Measurements from ENCODE around the gene TPSAB1. TPM values are rescaled to one million over a fixed set of nuclear protein-coding genes. Genes with fewer than 3 reads are reported as not detected.
"Not testable (repeated sequence)": the region's sequence is repeated elsewhere in the genome, so short reads cannot be mapped to it uniquely, and the experiment has no call there.

Gene TPSAB1
- total RNA-seq, 1 donor from 2014 or later = 11.6 TPM

DNA sequence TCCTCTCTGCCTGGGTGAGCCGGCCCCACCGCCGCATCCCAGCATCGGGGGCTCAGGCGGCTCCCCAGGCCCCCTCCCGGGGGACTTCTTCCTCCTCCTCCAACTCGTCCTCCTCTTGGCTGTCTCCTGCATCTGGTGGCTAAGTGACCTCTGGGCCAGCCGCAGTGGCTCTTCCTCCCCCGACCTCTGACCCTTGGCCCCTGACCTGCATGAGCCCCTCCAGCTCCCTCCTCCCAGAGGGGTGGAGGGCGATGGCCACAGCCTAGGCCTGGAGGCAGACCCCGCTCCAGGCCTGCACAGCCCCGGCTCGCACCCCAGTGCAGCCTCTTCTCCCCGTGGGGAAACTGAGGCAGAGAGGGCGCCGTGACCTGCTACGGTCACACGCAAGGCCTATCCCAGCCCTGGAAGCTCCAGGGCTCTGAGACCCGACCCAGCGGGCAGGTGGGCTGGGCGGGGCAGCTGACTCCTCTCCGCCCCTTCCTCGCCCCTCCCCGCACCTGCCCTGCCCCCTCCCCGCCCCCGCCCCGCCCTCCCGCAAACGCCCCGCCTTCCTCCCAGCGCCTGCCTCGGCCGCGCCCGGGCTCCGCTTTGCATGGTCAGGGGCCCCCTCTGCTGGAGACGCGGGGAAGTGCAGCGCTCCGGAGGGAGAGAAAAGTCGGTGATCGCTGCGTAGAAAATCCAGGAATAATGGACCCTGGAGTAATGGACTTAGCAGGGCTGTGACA, 8.7 kb downstream of the TPSAB1 start:
- not testable (repeated sequence) for DNase-seq

DNA sequence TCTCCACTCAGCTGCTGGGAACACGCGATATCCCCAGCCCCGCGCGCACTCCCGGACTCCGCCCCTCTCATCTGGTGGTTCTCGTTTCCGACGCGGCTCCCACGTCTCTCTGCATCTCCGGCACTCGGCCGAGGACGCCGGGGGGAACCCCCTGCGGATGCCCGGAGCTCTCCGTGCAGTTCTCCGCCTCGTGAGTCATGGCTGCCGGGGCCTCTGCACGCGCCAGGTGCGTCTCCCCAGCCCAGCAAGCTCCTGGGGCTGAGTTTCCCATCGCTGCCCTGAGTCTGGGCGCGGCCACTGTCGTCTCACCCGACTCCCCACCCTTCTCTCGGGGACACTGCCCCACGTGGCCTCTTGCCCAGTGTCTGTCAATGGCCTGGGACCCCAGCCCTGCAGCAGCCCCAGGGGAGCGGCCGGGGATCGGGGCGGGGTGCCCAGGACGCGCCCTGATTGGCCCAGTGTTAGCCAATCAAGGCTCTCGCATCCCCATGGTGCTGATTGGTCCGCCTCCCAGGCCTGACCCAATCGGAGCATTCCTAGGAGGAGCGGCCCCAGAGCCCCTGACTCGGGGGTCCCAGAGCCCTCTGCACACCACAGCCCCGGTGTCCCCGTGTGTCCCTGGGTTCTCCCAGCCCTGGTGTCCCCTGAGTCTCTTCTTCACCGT, 13.3 kb downstream of the TPSAB1 start:
- not testable (repeated sequence) for DNase-seq

DNA sequence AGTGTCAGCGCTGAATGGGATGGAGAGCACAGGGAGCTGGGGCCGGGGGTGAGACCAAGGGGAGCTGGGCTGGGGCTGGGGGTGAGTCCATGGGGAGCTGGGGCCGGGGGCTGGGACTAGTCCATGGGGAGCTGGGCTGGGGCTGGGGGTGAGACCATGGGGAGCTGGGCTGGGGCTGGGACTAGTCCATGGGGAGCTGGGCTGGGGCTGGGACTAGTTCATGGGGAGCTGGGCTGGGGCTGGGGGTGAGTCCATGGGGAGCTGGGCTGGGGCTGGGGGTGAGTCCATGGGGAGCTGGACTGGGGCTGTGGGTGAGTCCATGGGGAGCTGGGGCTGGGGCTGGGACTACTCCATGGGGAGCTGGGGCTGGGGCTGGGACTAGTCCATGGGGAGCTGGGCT, 14.3 kb downstream of the TPSAB1 start:
- not testable (repeated sequence) for DNase-seq

DNA sequence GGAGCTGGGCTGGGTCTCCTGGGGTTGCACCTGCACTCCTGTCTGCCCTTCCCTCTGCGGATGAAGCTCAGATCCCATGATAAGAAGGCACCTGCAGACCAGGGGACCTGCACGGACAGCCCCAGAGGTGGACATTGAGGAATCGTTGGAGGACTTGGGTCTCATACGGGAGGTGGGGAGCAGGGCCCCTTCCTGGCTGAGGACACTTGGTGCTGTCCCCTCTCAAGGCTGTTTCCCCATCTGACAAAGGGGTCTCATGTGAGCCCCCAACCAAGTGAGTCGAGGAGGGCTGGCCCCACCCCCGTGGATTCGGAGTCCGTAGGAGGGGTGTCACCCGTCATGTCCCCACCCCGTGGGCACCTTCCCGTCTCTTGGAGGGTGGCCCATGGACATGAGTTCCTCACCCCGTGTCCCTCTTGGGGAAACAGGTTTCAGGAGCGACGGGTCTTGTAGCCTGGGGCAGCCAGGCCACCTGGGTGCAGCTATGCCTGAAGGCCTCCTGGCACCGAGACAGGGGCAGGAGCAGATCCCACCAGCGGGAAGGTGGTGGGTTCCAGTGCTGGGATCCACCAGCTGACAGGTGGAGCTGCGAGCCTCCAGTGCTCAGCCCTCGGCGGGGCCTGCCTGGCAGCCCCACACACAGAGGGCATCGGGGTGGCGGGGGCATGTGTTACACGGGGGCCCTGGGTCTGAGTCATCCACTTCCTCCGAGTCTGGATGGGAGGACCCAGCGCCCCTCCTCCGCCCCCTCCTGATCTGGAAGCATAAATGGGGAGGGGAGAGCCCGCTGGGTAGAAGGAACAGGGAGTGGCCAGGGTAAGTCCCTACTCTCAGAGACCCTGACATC, 15.0 kb downstream of the TPSAB1 start, which contains the start of gene TPSD1:
TSS of gene TPSD1 (plus strand) at position 794 of the 847 bp plus-strand sequence. CDS start 212 bp downstream, outside the sequence.
- not testable (repeated sequence) for DNase-seq

DNA sequence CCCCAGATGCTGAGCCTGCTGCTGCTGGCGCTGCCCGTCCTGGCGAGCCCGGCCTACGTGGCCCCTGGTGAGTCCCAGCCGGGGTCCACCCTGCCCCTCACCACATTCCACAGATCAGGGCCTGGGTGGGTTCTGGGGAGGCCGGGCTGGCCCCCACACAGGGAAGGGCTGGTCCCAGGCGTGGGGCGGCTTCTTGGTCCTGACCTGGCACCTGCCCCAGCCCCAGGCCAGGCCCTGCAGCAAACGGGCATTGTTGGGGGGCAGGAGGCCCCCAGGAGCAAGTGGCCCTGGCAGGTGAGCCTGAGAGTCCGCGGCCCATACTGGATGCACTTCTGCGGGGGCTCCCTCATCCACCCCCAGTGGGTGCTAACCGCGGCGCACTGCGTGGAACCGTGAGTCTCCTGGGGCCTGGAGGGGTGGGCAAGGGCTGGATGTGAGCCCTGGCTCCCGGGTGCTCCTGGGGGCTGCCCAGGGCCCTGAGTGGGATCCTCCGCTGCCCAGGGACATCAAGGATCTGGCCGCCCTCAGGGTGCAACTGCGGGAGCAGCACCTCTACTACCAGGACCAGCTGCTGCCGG, 15.9 kb downstream of the TPSAB1 start:
- DNase-seq = not testable (repeated sequence)

DNA sequence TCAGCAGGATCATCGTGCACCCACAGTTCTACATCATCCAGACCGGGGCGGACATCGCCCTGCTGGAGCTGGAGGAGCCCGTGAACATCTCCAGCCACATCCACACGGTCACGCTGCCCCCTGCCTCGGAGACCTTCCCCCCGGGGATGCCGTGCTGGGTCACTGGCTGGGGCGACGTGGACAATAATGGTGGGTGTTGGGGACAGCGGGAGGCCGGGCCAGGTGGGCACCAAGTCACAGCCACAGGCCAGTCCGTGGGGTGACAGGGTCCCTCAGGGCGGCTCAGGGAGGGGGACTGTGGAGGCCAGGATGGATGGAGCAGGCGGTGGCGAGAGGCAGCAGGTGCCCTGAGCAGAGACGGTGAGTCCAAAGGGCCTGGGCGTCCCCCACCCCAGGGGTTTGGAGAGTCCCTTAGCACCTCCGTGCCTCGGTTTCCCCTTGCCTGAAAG, 16.4 kb downstream of the TPSAB1 start:
- no peak for DNase-seq

DNA sequence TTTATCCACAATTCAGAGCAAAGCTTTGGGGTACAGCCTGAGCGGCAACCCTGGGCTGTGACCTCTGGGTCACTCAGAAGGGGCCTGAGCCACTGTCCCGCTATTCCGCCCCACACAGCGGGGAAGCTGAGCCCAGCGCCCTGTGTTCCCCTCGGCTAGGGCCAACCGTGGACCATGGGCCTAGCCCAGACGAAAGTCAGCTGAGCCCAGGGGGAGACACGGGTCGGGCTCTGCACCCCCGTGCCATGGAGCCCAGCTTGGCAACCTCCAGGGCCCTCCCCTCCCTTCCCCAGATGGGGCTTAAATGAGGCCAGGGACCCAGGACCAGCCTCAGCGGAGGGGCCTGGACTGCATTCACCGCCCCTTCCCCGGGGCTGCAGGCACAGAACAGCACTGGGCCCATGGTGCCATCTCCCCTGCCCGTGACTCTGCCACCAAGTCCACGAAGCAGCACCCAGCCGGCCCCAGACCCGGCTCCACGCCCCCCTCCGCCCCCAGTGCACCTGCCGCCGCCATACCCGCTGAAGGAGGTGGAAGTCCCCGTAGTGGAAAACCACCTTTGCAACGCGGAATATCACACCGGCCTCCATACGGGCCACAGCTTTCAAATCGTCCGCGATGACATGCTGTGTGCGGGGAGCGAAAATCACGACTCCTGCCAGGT, 17.2 kb downstream of the TPSAB1 start:
- DNase-seq = no peak

DNA sequence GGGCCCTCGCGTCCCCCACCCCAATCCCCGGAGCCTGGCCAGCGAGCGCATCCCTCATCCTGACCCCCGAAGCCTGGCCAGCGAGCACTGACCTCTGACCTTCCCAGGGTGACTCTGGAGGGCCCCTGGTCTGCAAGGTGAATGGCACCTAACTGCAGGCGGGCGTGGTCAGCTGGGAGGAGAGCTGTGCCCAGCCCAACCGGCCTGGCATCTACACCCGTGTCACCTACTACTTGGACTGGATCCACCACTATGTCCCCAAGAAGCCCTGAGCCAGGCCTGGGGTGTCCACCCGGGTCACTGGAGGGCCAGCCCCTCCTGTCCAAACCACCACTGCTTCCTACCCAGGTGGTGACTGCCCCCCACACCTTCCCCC, 17.7 kb downstream of the TPSAB1 start:
- no peak for DNase-seq

DNA sequence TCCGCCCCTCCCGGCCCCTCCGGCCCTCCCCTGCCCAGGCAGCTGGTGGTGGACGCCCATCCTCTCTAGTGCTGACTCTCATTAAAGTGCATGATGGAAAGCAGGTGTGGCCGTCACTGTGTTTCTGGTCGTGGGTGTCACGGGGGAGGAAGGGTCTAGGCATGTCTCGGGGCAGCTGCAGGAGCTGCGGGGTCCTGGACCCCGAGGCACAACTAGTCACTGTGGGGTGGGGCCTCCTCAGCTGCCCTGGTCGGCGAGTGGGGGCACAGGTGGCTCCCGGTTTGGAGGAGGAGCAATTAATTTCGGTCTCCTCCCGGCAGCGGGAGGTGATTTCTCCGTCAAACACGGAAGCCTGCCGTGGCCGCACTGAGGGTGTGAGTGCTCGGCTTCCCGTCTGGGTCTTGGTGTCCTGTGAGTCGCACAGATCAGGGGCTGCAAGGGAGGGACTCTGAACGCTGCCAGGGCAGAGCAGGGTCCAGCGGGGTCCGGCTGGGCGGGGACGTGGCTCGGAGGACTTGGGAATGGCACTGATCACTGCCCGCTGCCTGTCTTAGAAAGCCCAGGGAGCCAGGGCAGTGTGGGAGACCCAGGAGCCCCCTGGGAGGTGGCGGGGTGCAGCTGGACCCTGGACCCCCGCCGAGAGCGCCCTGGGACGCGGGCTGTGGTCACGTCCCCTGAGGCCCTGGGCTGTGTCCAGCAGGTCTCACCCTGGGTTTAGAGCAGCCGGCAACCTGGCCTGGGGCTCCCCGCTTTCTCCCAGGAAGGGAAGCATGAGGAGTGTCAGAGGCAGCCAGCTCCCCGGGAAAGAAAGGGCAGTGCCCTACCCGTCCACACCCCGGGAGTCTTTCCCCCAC, 18.6 kb downstream of the TPSAB1 start:
- DNase-seq = no peak

DNA sequence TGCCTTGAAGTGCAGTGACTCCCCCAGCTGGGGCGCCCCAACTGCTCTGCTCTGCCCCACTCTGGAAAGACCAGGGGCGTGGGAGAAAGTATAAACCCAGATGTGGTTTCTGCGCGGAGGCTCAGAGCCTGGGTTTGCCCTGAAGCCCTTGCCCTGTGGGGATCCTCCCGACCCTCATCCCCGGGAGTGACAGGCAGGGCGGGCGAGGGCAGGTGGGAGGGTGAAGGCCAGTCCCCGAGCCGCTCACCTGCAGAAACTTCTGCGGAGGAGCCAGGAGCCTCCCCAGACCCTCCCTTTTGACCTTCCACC, 19.2 kb downstream of the TPSAB1 start:
- no peak for DNase-seq

DNA sequence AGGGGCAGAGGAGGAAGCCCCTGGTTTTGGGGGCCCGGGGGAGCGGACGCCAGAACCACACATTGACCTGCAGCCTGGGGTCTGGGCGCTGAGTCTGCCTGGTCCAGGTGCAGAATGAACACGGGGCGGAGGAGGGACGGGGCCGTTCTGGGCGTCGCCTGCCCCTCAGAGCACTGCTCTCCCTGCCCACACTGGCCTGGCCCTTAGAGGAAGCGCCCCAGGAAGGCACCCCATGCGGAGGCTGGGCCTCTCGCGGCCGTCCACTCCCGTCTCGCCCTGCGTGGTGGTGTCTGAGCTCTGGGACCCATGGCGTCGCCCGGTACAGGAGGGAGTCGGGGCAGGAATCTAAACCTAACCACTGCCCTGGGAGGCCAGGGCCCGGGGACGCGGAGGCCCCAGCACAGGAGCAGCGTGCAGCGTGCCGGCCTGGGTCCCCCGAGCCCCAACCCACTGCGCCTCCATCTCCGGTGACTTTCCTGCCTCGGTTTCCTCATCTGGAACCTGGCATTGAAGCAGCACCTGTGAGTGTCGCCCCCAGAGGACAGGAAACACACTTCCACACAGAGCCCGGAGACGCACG, 19.7 kb downstream of the TPSAB1 start:
- no peak for DNase-seq

DNA sequence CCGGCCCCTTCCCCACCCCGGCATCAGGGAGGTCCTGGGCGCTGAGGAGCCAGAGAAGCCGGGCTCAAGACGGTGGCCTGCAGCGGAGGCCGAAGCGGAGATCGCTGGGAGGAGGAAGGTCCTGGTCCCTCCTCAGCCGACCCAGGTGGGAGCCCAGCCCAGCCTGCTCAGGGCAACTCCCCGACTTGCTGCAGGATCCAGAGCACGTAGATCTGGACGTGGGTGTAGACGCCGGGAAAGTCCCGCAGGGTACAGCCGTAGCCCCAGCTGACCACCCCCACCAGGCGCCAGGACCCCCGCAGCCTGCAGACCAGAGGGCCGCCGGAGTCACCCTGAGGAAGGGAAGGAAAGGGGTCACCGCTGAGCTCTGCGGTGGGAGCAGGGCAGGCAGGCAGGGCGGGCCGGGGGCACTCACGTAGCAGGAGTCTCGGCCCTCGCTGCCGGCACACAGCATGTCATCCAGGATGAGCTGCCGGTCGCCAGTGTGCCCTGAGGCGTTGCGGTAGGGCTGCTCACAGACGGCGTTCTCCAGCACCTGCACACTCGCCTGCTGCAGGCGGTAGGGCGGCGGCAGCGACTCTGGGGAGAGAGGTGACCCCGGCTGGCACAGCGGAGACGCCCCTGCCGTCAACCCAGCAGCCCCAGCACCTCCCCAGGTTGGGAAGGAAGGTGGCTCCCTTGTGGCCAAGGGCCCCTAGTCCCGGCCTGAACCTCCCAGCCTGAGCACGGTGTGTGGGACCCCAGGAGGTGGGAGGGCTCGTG, 20.8 kb downstream of the TPSAB1 start:
- no peak for DNase-seq

DNA sequence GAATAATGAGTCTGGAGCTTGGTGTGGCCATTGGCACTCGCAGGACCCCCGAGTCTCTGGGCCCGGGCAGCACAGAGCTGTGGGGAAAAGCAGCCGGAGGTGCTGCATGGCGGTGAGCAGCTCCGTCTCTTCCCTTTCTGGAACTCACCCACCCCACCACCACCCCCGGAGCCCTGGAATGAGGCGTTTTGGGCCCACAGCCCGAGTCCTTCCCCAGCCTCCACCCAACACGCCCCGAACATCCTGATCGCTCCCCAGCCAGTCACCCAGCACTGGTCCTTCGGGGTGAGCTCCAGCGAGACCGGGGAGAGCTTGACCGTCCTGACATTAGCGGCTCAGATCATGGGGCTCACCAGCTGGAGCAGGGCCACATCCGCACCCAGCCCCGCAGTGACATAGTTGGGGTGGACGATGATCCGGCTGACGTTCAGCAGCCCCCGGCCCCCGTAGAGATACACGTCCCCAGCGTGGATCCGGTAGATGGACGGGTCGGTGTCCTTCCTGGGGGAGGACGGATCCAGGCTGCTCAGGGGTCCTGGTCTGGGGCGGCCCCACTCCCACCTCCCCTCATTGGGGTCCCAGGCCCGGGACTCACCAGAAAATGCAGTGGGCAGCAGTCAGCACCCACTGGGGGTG, 21.8 kb downstream of the TPSAB1 start:
- no peak for DNase-seq

DNA sequence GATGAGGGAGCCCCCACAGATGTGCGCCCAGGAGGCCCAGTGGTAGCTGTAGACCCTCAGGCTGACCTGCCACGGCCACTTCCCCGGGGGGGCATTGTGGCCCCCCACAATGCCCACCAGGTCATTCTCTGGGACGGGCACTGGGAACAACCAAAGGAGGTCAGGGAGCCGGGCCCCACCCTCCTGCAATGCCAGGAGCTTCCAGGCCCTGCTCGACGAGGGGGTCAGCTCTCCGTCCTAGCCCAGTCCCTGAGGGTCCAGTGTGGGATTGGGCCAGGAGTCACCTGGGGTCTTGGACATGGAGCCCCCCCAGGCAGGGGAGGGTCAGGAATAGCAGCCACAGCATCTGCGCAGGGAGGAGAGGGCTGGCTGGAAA, 22.3 kb downstream of the TPSAB1 start:
- DNase-seq = no peak

DNA sequence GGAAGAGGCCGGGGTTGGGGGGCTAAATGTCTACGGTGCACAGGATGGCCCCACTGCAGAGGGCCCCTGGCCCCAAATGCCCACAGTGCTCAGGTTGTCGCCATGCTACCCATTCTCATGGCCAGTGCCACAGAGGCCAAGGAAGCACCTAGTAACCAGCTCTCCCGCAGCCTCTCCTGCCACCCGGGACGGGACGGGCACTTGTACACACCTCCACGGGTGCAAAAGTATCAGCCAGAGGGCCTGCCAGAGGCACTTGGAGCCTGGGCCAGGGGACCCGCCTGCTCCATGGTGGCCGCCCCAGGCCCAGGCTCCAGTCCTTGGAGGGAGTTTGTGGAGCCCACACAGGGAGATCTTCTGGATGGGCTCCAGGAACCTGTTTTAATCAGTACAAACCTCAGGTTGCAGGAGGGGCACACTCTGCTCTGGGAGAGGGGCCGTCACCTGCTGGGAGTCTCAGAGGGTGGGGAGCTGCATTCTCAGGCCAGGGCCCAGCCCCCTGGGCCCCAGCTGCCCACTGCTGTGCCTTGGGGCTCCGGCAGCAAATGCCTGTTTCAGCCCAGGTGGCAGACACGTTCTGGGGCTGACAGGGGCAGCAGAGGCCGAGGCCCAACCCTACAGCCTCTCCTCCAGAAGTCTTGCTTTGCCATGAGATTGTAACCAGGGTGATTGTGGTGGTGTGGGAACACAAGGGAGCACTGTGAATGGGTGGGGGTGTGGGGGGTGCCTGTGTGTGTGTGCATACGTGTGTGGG, 23.3 kb downstream of the TPSAB1 start:
- no peak for DNase-seq

DNA sequence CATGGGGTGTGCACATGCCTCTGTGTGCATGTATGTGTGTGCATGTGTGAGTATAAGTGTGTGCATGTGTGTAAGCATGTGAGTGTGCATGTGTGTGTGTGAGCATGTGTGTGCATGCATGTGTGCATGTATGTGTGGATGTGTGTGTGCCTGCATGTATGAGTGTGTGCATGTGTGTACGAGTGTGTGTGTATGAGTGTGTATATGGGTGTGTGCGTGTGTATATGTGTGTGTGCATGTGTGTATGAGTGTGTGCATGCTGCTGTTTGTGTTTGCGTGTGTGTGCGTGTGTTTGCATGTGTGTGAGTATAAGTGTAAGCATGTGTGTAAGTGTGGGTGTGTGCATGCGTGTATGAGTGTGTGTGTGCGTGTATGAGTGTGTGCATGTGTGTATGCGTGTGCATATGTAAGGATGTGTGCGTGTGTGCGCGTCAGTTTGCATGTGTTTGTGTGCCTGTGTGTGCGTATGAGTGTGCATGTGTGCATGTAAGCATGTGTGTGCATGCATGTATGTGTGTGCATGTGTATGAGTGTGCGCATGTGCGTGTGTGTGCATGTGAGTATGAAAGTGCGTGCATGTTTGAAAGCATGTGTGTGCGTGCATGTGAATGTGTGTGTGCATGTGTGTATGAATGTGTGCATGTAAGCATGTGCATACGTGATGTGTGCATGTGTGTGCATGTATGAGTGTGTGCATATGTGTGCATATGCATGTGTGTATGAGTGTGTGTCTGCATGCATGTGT, 24.0 kb downstream of the TPSAB1 start:
- DNase-seq = no peak

DNA sequence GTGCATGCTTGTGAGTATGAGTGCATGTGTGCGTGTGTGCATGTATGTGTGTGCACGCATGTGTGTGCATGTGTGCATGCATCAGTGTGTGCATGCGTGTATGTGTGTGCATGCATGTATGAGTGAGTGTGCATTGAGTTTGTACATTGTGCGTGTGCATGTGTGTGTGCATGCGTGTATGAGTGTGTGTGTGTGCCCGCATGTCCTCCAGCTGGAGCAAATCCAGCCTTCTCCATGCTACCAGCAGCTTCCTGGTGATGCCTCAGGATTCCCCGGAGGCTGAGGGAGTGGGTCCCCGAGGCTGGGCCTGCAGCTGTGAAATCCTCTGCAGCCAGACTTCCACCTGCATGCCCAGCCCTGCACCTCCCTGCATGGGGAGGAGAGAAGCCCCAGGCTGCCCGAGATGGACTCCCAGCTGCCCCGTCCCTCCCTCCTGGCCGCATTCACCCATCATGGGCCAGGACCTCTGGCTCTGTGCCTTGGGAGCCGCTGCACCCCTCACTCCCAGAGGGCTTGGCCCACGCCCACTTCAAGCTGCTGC, 24.7 kb downstream of the TPSAB1 start:
- no peak for DNase-seq

DNA sequence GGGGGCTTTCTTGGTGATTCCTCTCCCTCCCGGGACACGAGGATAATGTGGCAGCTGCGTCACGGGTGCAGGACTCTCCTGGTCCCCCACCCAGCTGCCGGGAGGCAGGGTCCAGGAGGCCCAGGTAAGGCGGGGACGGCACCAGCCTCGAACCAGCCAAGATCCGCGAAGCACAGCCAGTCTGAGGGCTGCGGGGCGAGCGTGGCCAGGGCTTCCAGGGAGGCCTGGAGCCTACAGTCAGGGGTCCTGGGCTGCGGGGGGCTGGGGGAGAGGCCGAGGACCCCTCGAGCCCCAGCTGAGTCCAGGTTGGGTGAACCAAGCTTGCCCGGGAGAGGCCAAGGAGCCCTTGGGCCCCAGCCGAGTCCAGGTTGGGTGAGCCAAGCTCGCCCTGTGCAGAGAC, 25.3 kb downstream of the TPSAB1 start:
- DNase-seq = no peak
